HG03108 (cell line): Measurements from ENCODE around the gene TRMT61A.
"Not testable (repeated sequence)": the region's sequence is repeated elsewhere in the genome, so short reads cannot be mapped to it uniquely, and the experiment has no call there.

Experiments used
- ATAC-seq: cut with Tn5 transposase; IDR thresholded peaks from one replicate; pipeline ENCODE4 v1.9.1; 2021; ENCODE audit warnings: moderate library complexity; ENCODE audit not compliant: unreplicated experiment

Gene TRMT61A

GRCh38 chr14:103521951-103522563 is 6.9 kb upstream of the TRMT61A start:
- ATAC-seq = no peak

- ATAC-seq = no peak
Measured at GRCh38 chr14:103522649-103523574, 6.1 kb upstream of the TRMT61A start, which contains the start of gene CKB. CKB (minus strand) TSS chr14:103522830; CDS start chr14:103522493, 337 bp downstream.

- no peak for ATAC-seq
Measured at GRCh38 chr14:103523575-103523954, 5.4 kb upstream of the TRMT61A start.

GRCh38 chr14:103524002-103524935 is 4.7 kb upstream of the TRMT61A start:
- no peak for ATAC-seq

- ATAC-seq = not testable (repeated sequence)
Measured at GRCh38 chr14:103525430-103526246, 3.4 kb upstream of the TRMT61A start.

- ATAC-seq = no peak
Measured at GRCh38 chr14:103526247-103526913, 2.6 kb upstream of the TRMT61A start.

GRCh38 chr14:103526914-103527248 is 2.1 kb upstream of the TRMT61A start:
- ATAC-seq = no peak

- peak; percentile 45 for ATAC-seq
Measured at GRCh38 chr14:103527408-103528145, 1.4 kb upstream of the TRMT61A start.

GRCh38 chr14:103528146-103528586 is 830 bp upstream of the TRMT61A start:
- ATAC-seq = no peak

GRCh38 chr14:103529383-103530365 is 678 bp downstream of the TRMT61A start:
- no peak for ATAC-seq

- ATAC-seq = no peak
Measured at GRCh38 chr14:103530390-103530789, 1.4 kb downstream of the TRMT61A start.

GRCh38 chr14:103530831-103531230 is 1.8 kb downstream of the TRMT61A start:
- no peak for ATAC-seq

GRCh38 chr14:103531421-103532215 is 2.6 kb downstream of the TRMT61A start:
- no peak for ATAC-seq

GRCh38 chr14:103532216-103533136 is 3.5 kb downstream of the TRMT61A start:
- ATAC-seq = no peak

- ATAC-seq = no peak
Measured at GRCh38 chr14:103533137-103533998, 4.4 kb downstream of the TRMT61A start.
